Kidney (tissue), 14 donors: ENCODE measurements around the gene FN3K. TPM values are rescaled to one million over a fixed set of nuclear protein-coding genes. Genes with fewer than 3 reads are reported as not detected.

Source experiments
- DNase-seq, 5 donors: peaks; one replicate each; pipeline ENCODE4 v3.0.0-alpha.2; 2013 to 2020
- FAIRE-seq: peaks from 2 replicates; lab custom pipeline; 2012; peaks lifted over from hg19 to GRCh38; lab: Jason Lieb, UNC
- H3K27ac ChIP-seq, 2 donors: one replicate each; pipeline ENCODE4 v1.7.0; 2013; ENCODE audit warnings: low read depth in 2 of 2, low read length in 2 of 2, inconsistent platforms in 1 of 2
- H3K27me3 ChIP-seq: one replicate; pipeline ENCODE4 v1.7.1; 2013; ENCODE audit warnings: low read length, inconsistent platforms; ENCODE audit not compliant: control insufficient read depth, insufficient read depth
- H3K36me3 ChIP-seq, 3 donors: one replicate each; pipeline versions ENCODE4 v1.7.0 to v1.7.1; 2013; ENCODE audit warnings: low read length in 3 of 3, control low read depth in 1 of 3, inconsistent platforms in 1 of 3; ENCODE audit not compliant: insufficient read depth in 3 of 3, control insufficient read depth in 2 of 3
- H3K4me1 ChIP-seq, 3 donors: one replicate each; pipeline versions ENCODE4 v1.7.0 to v1.7.1; 2013; ENCODE audit warnings: low read length in 3 of 3, inconsistent platforms in 1 of 3, low read depth in 1 of 3; ENCODE audit not compliant: control insufficient read depth in 2 of 3, insufficient read depth in 2 of 3
- H3K4me3 ChIP-seq, 3 donors: one replicate each; pipeline versions ENCODE4 v1.7.0 to v1.8.1; 2013; ENCODE audit warnings: low read length in 3 of 3, control low read depth in 1 of 3, inconsistent platforms in 1 of 3
- H3K9ac ChIP-seq, 3 donors: one replicate each; pipeline versions ENCODE4 v1.7.0 to v1.7.1; 2013; ENCODE audit warnings: low read length in 3 of 3, control low read depth in 1 of 3, inconsistent platforms in 1 of 3
- H3K9me3 ChIP-seq, 3 donors: one replicate each; pipeline versions ENCODE4 v1.7.0 to v1.7.1; 2013; ENCODE audit warnings: low read length in 3 of 3, control low read depth in 1 of 3, inconsistent platforms in 1 of 3; ENCODE audit not compliant: control insufficient read depth in 2 of 3, insufficient read depth in 1 of 3
- CTCF ChIP-seq: IDR thresholded peaks from 3 replicates; pipeline ENCODE4 v1.5.1; 2012; ENCODE audit warnings: mild to moderate bottlenecking, moderate library complexity, borderline replicate concordance; ENCODE audit not compliant: insufficient read depth; ENCODE audit errors: extremely low read depth
- intact Hi-C: fragments of 100-400 bp; cut with DNase I; formaldehyde crosslinking; loops from one replicate; pipeline ENCODE4 v1.11.1; 2022
- polyA plus RNA-seq: library from polyadenylated mRNA; stranded (reverse); fragments of 350-450 nt; fragmentation: Illumina TruSeq; extraction: RNeasy Lipid Tissue Mini Kit (QIAGEN cat#74804); gene quantifications from one replicate; pipeline ENCODE4 v1.2.3, GENCODE V29; 2014; ENCODE audit warnings: low read depth, low replicate concordance; ENCODE audit not compliant: insufficient read depth
- total RNA-seq: library from RNA; stranded (reverse); fragmentation: NEBNext Ultra II Directional; extraction: Animal tissue kit (Norgen Biotek cat#: 25700); gene quantifications from one replicate; pipeline ENCODE4 v1.2.1, GENCODE V29; 2021
- donor health status: control.
- donor health status: control.
- donor health status: control.
- donor health status: control.
- donor health status: control.
- donor health status: DM: yes; HTN: yes; CAD: no.
- donor health status: Normal renal cell carcinoma (clear cell type).

The FN3K gene
- total and polyA plus RNA-seq, 2 donors from 2014 or later: 33.3 to 114 TPM

DNA sequence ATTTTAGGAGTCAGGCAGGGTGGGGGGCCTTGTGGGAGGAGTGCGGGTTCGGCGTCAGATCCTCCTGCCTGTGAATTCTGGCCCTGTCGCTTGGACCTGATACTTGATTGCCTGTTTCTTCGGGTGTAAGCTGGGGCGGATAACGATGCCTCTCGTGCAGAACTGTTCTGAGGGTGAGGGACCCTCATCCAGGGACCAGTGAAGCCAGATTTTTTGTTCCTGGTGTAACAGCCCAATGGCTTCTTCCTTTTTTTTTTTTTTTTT lies 17.7 kb downstream of the FN3K start:
- FAIRE-seq (no peak), DNase-seq (no peak)
- no peaks in the 10 kb centered on the region for H3K36me3 ChIP-seq
- H3K27me3 ChIP-seq: no peaks in the 10 kb centered on the region
- peak overlapping the region; percentile 56 to 74 (median 62) for H3K4me3 ChIP-seq
- no peak overlapping the region for H3K27ac ChIP-seq
- intact Hi-C loops: loop anchor here (10.0 kb wide), 1 partner anchor 98 kb away; no protein-coding TSS in a partner anchor
- peaks cover 0 to 8% (median 5%) of the 10 kb centered on the region in 3 donors for H3K4me1 ChIP-seq
- no peak for TF ChIP-seq CTCF
- H3K9me3 ChIP-seq: no peaks in the 10 kb centered on the region
- H3K9ac ChIP-seq: no peak overlapping the region

- FAIRE-seq (no peak), DNase-seq (peak in 3 of 5 donors; percentile 70 to 82 (median 79))
- peak overlapping the region in 1 of 3 donors; percentile 36 for H3K4me3 ChIP-seq
- H3K9ac ChIP-seq: no peak overlapping the region
- H3K9me3 ChIP-seq: no peaks in the 10 kb centered on the region
- intact Hi-C loops: loop anchor here (10.0 kb wide), 1 partner anchor 100 kb away; no protein-coding TSS in a partner anchor
- no peak overlapping the region for H3K27ac ChIP-seq
- H3K4me1 ChIP-seq: peaks cover 0 to 8% (median 5%) of the 10 kb centered on the region in 3 donors
- TF ChIP-seq CTCF: no peak
- H3K27me3 ChIP-seq: no peaks in the 10 kb centered on the region
- H3K36me3 ChIP-seq: no peaks in the 10 kb centered on the region
These were observed 19.1 kb downstream of the FN3K start for GRCh38 chr17:82754297-82755208.

- DNase-seq (no peak), FAIRE-seq (no peak)
- H3K4me1 ChIP-seq: peaks cover 0 to 8% (median 5%) of the 10 kb centered on the region in 3 donors
- no peak overlapping the region for H3K9ac ChIP-seq
- no peak overlapping the region for H3K4me3 ChIP-seq
- no peaks in the 10 kb centered on the region for H3K27me3 ChIP-seq
- intact Hi-C loops: loop anchor here (10.0 kb wide), 1 partner anchor 101 kb away; no protein-coding TSS in a partner anchor
- TF ChIP-seq CTCF: no peak
- no peak overlapping the region for H3K27ac ChIP-seq
- no peaks in the 10 kb centered on the region for H3K9me3 ChIP-seq
- no peaks in the 10 kb centered on the region for H3K36me3 ChIP-seq
These were observed 20.8 kb downstream of the FN3K start for GRCh38 chr17:82756166-82756565.
